ENCODE results near the gene HACD3. TPM values are rescaled to one million over a fixed set of nuclear protein-coding genes. Genes with fewer than 3 reads are reported as not detected.

The HACD3 gene
- polyA plus RNA-seq, 2 of the 4 experiments (the other 2 are of a cell fraction) = 151 to 212 TPM

DNA sequence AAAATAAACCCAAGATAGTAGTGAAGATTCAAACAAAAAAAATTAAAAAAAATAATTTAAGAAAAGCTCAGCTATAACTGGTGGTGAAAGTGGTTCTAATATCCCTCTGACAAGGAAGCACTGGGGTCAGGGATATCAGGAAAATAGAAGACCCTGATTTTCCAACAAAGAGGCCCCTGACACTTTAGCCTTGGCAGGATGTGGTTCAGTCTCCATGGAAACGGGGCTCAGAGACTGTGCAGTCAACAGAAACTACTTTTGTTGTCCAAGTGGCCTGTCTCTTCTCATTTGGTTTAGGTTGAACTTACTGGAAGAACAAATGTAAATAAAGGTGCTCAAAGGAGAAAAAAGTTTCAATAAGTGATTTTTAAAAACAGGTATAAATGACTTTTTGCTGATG is 53.4 kb downstream of the HACD3 start:
- ATAC-seq (no peak), FAIRE-seq (no peak), DNase-seq (ENCODE audit: low read depth in 1 of 2, low spot score in 1 of 2) (no peak)
- no peak overlapping the region for H3K4me3 ChIP-seq
- peaks cover 14% of the 10 kb centered on the region for H3K4me1 ChIP-seq
- no peak overlapping the region for H3K4me2 ChIP-seq
- WGBS (ENCODE audit: missing lambda C conversion rate) = 85% methylated on average over 1 of the region's 1 CpG
- no peak for TF ChIP-seq POLR2AphosphoS2 (conservative IDR thresholded peaks at IDR 0.05; ENCODE audit: low read length)
- CTCF ChIA-PET = interaction anchor here (1.3 kb wide), 1 partner anchor 27 kb away, joined by 3 read pairs; the partner anchor contains the start of gene INTS14
- H3K9me3 ChIP-seq = no peaks in the 10 kb centered on the region
- H3K27ac ChIP-seq = no peak overlapping the region
- POLR2A ChIA-PET = no interaction called here

DNA sequence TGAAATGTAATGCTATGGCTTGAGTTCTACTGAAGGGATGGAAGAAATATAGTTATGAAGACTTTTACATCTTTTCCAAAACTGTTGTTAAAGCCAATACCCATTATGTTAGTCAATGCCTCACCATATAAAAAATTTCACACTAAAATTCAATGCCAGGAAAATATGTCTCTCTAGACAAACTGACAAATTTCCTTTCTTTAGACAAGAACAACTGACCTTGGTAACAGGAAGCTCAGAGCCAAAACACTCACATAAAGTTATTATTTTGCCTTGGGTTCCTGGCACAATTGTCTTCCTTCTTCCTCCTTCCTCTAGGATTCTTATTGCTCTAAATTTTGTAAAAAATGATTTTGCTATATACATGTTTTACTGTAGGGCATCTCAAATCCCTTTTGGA is 54.0 kb downstream of the HACD3 start:
- FAIRE-seq = no peak
- Histone ChIP-seq H3K27ac (no peak overlapping the region), H3K4me1 (peaks cover 14% of the 10 kb centered on the region), H3K4me3 (no peak overlapping the region), H3K4me2 (no peak overlapping the region), H3K9me3 (no peaks in the 10 kb centered on the region)
- ChIA-PET POLR2A (no interaction called here), CTCF (interaction anchor here (0.6 to 1.7 kb wide), 4 partner anchors 11 to 184 kb away, joined by 3 to 8 read pairs (median 4); no protein-coding TSS in a partner anchor)
- ATAC-seq = no peak
- no peak for DNase-seq (ENCODE audit: low read depth in 1 of 2, low spot score in 1 of 2)
- no peak for TF ChIP-seq CBX8 (IDR thresholded peaks at IDR 0.05)
- no peak for TF ChIP-seq TP53 (CRISPR knock-in tag; IDR thresholded peaks at IDR 0.05)
- no peak for TF ChIP-seq ZC3H11A (IDR thresholded peaks at IDR 0.05)
- no peak for TF ChIP-seq EHF (CRISPR knock-in tag; IDR thresholded peaks at IDR 0.05)
- TF ChIP-seq RFX5 (IDR thresholded peaks at IDR 0.05) = no peak
- TF ChIP-seq, protein P1, sequence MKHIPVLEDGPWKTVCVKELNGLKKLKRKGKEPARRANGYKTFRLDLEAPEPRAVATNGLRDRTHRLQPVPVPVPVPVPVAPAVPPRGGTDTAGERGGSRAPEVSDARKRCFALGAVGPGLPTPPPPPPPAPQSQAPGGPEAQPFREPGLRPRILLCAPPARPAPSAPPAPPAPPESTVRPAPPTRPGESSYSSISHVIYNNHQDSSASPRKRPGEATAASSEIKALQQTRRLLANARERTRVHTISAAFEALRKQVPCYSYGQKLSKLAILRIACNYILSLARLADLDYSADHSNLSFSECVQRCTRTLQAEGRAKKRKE (CRISPR knock-in tag; IDR thresholded peaks at IDR 0.05; ENCODE audit: low read depth) = no peak
- no peak for TF ChIP-seq ESRRA (IDR thresholded peaks at IDR 0.05; ENCODE audit: borderline replicate concordance, low read length)
- TF ChIP-seq CEBPB (IDR thresholded peaks at IDR 0.05) = no peak
- no peak for TF ChIP-seq MAFK (IDR thresholded peaks at IDR 0.05; ENCODE audit: partially characterized antibody)
- TF ChIP-seq HDAC2 (IDR thresholded peaks at IDR 0.05) = no peak
- TF ChIP-seq NR3C1 (IDR thresholded peaks at IDR 0.05) = no peak
- no peak for TF ChIP-seq HOXB5 (CRISPR knock-in tag; IDR thresholded peaks at IDR 0.05)
- TF ChIP-seq, protein P2, sequence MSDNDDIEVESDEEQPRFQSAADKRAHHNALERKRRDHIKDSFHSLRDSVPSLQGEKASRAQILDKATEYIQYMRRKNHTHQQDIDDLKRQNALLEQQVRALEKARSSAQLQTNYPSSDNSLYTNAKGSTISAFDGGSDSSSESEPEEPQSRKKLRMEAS (IDR thresholded peaks at IDR 0.05) = no peak
- TF ChIP-seq, protein P3, sequence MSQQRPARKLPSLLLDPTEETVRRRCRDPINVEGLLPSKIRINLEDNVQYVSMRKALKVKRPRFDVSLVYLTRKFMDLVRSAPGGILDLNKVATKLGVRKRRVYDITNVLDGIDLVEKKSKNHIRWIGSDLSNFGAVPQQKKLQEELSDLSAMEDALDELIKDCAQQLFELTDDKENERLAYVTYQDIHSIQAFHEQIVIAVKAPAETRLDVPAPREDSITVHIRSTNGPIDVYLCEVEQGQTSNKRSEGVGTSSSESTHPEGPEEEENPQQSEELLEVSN (IDR thresholded peaks at IDR 0.05; ENCODE audit: borderline replicate concordance, low read depth) = no peak
- no peak for TF ChIP-seq BHLHE40 (IDR thresholded peaks at IDR 0.05; ENCODE audit: low read depth, low read length)
- TF ChIP-seq CHD4 (IDR thresholded peaks at IDR 0.05; ENCODE audit: borderline replicate concordance) = no peak
- TF ChIP-seq FOSL2 (IDR thresholded peaks at IDR 0.05) = no peak
- no peak for TF ChIP-seq FOSL2 (CRISPR knock-in tag; IDR thresholded peaks at IDR 0.05)
- no peak for TF ChIP-seq PHF8 (IDR thresholded peaks at IDR 0.05; ENCODE audit: borderline replicate concordance, low read depth)
- no peak for TF ChIP-seq RARB (CRISPR knock-in tag; IDR thresholded peaks at IDR 0.05)
- TF ChIP-seq CBX2 (IDR thresholded peaks at IDR 0.05; ENCODE audit: borderline replicate concordance, low read depth) = no peak

DNA sequence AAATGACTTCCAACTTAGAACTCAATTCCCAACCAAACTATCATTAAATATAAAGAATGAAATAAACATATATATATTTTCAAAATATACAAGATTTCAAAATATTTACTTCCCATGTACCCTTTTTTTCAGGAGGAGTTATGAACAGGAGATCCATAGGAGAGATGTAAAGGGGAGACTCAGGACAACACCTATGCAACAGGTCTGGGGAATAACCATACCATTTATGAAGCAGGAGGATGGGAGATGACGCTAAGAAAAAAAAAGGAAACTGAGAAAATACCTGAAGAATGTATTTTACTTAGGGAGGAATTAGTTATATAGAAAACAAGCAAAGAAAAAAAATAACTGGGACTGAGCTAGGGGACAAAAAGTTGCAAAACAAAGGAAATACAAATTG is 56.8 kb downstream of the HACD3 start:
- FAIRE-seq (no peak), ATAC-seq (no peak), DNase-seq (ENCODE audit: low read depth in 1 of 2, low spot score in 1 of 2) (no peak)
- no peak for TF ChIP-seq CBX8 (IDR thresholded peaks at IDR 0.05)
- no peak for TF ChIP-seq HOXA7 (CRISPR knock-in tag; IDR thresholded peaks at IDR 0.05)
- TF ChIP-seq EHF (CRISPR knock-in tag; IDR thresholded peaks at IDR 0.05) = no peak
- TF ChIP-seq, protein P4, sequence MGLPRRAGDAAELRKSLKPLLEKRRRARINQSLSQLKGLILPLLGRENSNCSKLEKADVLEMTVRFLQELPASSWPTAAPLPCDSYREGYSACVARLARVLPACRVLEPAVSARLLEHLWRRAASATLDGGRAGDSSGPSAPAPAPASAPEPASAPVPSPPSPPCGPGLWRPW (IDR thresholded peaks at IDR 0.05) = no peak
- TF ChIP-seq, protein P5, sequence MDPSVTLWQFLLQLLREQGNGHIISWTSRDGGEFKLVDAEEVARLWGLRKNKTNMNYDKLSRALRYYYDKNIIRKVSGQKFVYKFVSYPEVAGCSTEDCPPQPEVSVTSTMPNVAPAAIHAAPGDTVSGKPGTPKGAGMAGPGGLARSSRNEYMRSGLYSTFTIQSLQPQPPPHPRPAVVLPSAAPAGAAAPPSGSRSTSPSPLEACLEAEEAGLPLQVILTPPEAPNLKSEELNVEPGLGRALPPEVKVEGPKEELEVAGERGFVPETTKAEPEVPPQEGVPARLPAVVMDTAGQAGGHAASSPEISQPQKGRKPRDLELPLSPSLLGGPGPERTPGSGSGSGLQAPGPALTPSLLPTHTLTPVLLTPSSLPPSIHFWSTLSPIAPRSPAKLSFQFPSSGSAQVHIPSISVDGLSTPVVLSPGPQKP (IDR thresholded peaks at IDR 0.05; ENCODE audit: low read depth, low read length) = no peak
- Histone ChIP-seq H3K27ac (no peak overlapping the region), H3K4me2 (no peak overlapping the region), H3K9me3 (no peaks in the 10 kb centered on the region), H3K4me1 (no peaks in the 10 kb centered on the region), H3K4me3 (no peak overlapping the region)
- ChIA-PET CTCF (interaction anchor here (1.0 to 2.2 kb wide), 3 partner anchors 9 to 237 kb away, joined by 4 to 8 read pairs (median 4); no protein-coding TSS in a partner anchor), POLR2A (no interaction called here)
- WGBS (ENCODE audit: missing lambda C conversion rate) = 97% methylated on average over 1 of the region's 1 CpG
